Activated naive CD4-positive, alpha-beta T cell treated with Interleukin-2 at 50 U/mL for 16 hours (primary cell): Measurements from ENCODE around the gene INCENP.
"Not testable (repeated sequence)": the region's sequence is repeated elsewhere in the genome, so short reads cannot be mapped to it uniquely, and the experiment has no call there.

ENCODE experiments used
- DNase-seq: peaks from one replicate; pipeline ENCODE4 v3.0.0-alpha.2; 2020

INCENP gene

GRCh38 chr11:62123669-62124185, at the start of gene INCENP:
Gene INCENP, plus strand, starts transcription at chr11:62124011. Its CDS starts 4,151 bp downstream, at chr11:62128162.
- DNase-seq, result peak; percentile 96

- DNase-seq, result no peak
These were observed 48.4 kb upstream of the INCENP start for GRCh38 chr11:62075438-62075837.

GRCh38 chr11:62077132-62077531, 46.7 kb upstream of the INCENP start:
- DNase-seq, result no peak

- peak; percentile 80 for DNase-seq
These were observed 42.2 kb upstream of the INCENP start for GRCh38 chr11:62081378-62082291.

GRCh38 chr11:62082292-62082657, 41.5 kb upstream of the INCENP start:
- DNase-seq, result no peak

GRCh38 chr11:62084801-62085200, 39.0 kb upstream of the INCENP start:
- not testable (repeated sequence) for DNase-seq

- DNase-seq, result no peak
These were observed 36.1 kb upstream of the INCENP start for GRCh38 chr11:62087694-62088093.

GRCh38 chr11:62088331-62088933, 35.4 kb upstream of the INCENP start:
- DNase-seq, result no peak

- no peak for DNase-seq
These were observed 20.7 kb upstream of the INCENP start for GRCh38 chr11:62103141-62103540.

- DNase-seq, result no peak
These were observed 19.8 kb upstream of the INCENP start for GRCh38 chr11:62103986-62104385.

GRCh38 chr11:62104816-62105653, 18.8 kb upstream of the INCENP start:
- DNase-seq, result peak; percentile 4

GRCh38 chr11:62105667-62106191, 18.1 kb upstream of the INCENP start:
- DNase-seq, result no peak

- DNase-seq, result peak; percentile 22
These were observed 15.6 kb upstream of the INCENP start for GRCh38 chr11:62108017-62108750.

- no peak for DNase-seq
These were observed 14.8 kb upstream of the INCENP start for GRCh38 chr11:62108971-62109404.

- DNase-seq, result no peak
These were observed 8.6 kb upstream of the INCENP start for GRCh38 chr11:62115085-62115694.

GRCh38 chr11:62116451-62116850, 7.4 kb upstream of the INCENP start:
- DNase-seq, result no peak

GRCh38 chr11:62119569-62119968, 4.2 kb upstream of the INCENP start:
- DNase-seq, result no peak

- DNase-seq, result no peak
These were observed 3.8 kb upstream of the INCENP start for GRCh38 chr11:62120001-62120400.

- no peak for DNase-seq
These were observed 3.4 kb upstream of the INCENP start for GRCh38 chr11:62120431-62120830.

GRCh38 chr11:62122076-62122475, 1.7 kb upstream of the INCENP start:
- no peak for DNase-seq
